HepG2 (cell line): ENCODE measurements around the gene WASHC4. TPM values are rescaled to one million over a fixed set of nuclear protein-coding genes. Genes with fewer than 3 reads are reported as not detected.

Experiments used
- ATAD3A ChIP-seq: sonication (generic); formaldehyde crosslinking; IDR thresholded peaks from 2 replicates; pipeline ENCODE4 v1.4.0; 2020; ENCODE audit warnings: missing genetic modification reagents
- CCAR2 ChIP-seq: fragments of 200-400 bp; formaldehyde crosslinking; optimal IDR thresholded peaks from 2 replicates; pipeline ENCODE3; 2018; ENCODE audit warnings: low read depth, mild to moderate bottlenecking, low read length, moderate library complexity
- CCDC6 ChIP-seq: sonication (generic); formaldehyde crosslinking; IDR thresholded peaks from 2 replicates; pipeline ENCODE4 v1.8.1; 2022; ENCODE audit warnings: mild to moderate bottlenecking, missing genetic modification reagents, moderate library complexity
- MTA3 ChIP-seq: sonication (generic); formaldehyde crosslinking; IDR thresholded peaks from 2 replicates; pipeline ENCODE4 v1.4.0; 2020; ENCODE audit warnings: missing genetic modification reagents
- NFYC ChIP-seq: IDR thresholded peaks from 2 replicates; pipeline ENCODE4 v1.6.1; 2016; ENCODE audit warnings: missing genetic modification reagents, missing compliant biosample characterization
- NR2C2 ChIP-seq: sonication (generic); formaldehyde crosslinking; IDR thresholded peaks from 2 replicates; pipeline ENCODE4 v1.4.0; 2020; ENCODE audit warnings: missing genetic modification reagents, mild to moderate bottlenecking, moderate library complexity, borderline replicate concordance
- PAX8 ChIP-seq: sonication (generic); formaldehyde crosslinking; IDR thresholded peaks from 2 replicates; pipeline ENCODE4 v1.8.0; 2022; ENCODE audit warnings: mild to moderate bottlenecking, missing genetic modification reagents, borderline replicate concordance
- PCBP1 ChIP-seq: fragments of 200-400 bp; formaldehyde crosslinking; IDR thresholded peaks from 2 replicates; pipeline ENCODE4 v1.6.1; 2017; ENCODE audit warnings: mild to moderate bottlenecking, low read depth, low read length, borderline replicate concordance
- TOE1 ChIP-seq: sonication (generic); formaldehyde crosslinking; IDR thresholded peaks from 2 replicates; pipeline ENCODE4 v1.4.0; 2020; ENCODE audit warnings: mild to moderate bottlenecking, missing genetic modification reagents
- ZNF263 ChIP-seq: sonication (generic); formaldehyde crosslinking; IDR thresholded peaks from 2 replicates; pipeline ENCODE4 v1.4.0; 2020; ENCODE audit warnings: missing genetic modification reagents
- ZNF337 ChIP-seq: sonication (generic); formaldehyde crosslinking; IDR thresholded peaks from 2 replicates; pipeline ENCODE4 v1.5.1; 2020; ENCODE audit warnings: missing genetic modification reagents, low read depth, mild to moderate bottlenecking, borderline replicate concordance
- ZNF407 ChIP-seq: sonication (generic); formaldehyde crosslinking; IDR thresholded peaks from one replicate; pipeline ENCODE4 v1.5.1; 2020; ENCODE audit warnings: mild to moderate bottlenecking, missing genetic modification reagents; ENCODE audit errors: not compliant biosample characterization
- ZNF569 ChIP-seq: sonication (generic); formaldehyde crosslinking; IDR thresholded peaks from 2 replicates; pipeline ENCODE4 v1.5.0; 2020; ENCODE audit warnings: mild to moderate bottlenecking, missing genetic modification reagents, moderate library complexity, borderline replicate concordance
- ZNF615 ChIP-seq: sonication (generic); formaldehyde crosslinking; IDR thresholded peaks from 2 replicates; pipeline ENCODE4 v1.5.0; 2020; ENCODE audit warnings: mild to moderate bottlenecking, missing genetic modification reagents, borderline replicate concordance
- ZNF704 ChIP-seq: sonication (generic); formaldehyde crosslinking; IDR thresholded peaks from 2 replicates; pipeline ENCODE4 v1.8.1; 2023; ENCODE audit warnings: mild to moderate bottlenecking, inconsistent platforms, moderate library complexity, missing genetic modification reagents, borderline replicate concordance
- ZSCAN12 ChIP-seq: sonication (generic); formaldehyde crosslinking; IDR thresholded peaks from 2 replicates; pipeline ENCODE4 v1.9.0; 2021; ENCODE audit warnings: mild to moderate bottlenecking, missing genetic modification reagents
- polyA plus RNA-seq, 8 experiments: library from polyadenylated mRNA; depleted of rRNA in 3 of 8; stranded (reverse) in 7 of 8; unstranded in 1 of 8; fragments of >200 nt; fragmentation: Illumina TruSeq in 4 of 8; extraction: Trizol in 4 of 8; gene quantifications; 2 replicates each; pipeline versions ENCODE4 v1.2.1 to v1.2.3, GENCODE V29; 2011 to 2016; ENCODE audit warnings: low read depth in 4 of 8, missing spikeins in 1 of 8, mixed read lengths in 1 of 8; ENCODE audit not compliant: insufficient read depth in 1 of 8
- total RNA-seq, 5 experiments: library from RNA; depleted of rRNA; stranded (reverse); fragments of >200 nt; fragmentation: Illumina TruSeq; extraction: Trizol; gene quantifications; 2 replicates each; pipeline ENCODE4 v1.2.3, GENCODE V29; 2016; ENCODE audit warnings: low read depth in 1 of 5
- TF ChIP-seq, protein P1 (sequence below): sonication (generic); formaldehyde crosslinking; conservative IDR thresholded peaks from 2 replicates; pipeline ENCODE4 v1.8.0; 2022; ENCODE audit warnings: low read depth, missing genetic modification reagents

WASHC4 gene
- total and polyA plus RNA-seq, 2 of the 13 experiments (the other 11 are each of a cell fraction or from before 2014, with no cell fraction given) = 21.0 to 36.3 TPM

- TF ChIP-seq TOE1 (CRISPR knock-in tag) = no peak; the same call in 1 of the 2 replicates
- 0 out of 2 replicates have a peak, but pooled peaks have one; percentile 33 for TF ChIP-seq ZNF569
- peak; percentile 44; the same call in 1 of the 2 replicates for TF ChIP-seq PAX8 (CRISPR knock-in tag)
- 0 out of 2 replicates have a peak, but pooled peaks have one; percentile 64 for TF ChIP-seq ZNF615 (CRISPR knock-in tag)
- TF ChIP-seq, protein P1, sequence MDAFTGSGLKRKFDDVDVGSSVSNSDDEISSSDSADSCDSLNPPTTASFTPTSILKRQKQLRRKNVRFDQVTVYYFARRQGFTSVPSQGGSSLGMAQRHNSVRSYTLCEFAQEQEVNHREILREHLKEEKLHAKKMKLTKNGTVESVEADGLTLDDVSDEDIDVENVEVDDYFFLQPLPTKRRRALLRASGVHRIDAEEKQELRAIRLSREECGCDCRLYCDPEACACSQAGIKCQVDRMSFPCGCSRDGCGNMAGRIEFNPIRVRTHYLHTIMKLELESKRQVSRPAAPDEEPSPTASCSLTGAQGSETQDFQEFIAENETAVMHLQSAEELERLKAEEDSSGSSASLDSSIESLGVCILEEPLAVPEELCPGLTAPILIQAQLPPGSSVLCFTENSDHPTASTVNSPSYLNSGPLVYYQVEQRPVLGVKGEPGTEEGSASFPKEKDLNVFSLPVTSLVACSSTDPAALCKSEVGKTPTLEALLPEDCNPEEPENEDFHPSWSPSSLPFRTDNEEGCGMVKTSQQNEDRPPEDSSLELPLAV (CRISPR knock-in tag) = no peak
- peak; percentile 31; the same call in 1 of the 2 replicates for TF ChIP-seq ZNF337 (CRISPR knock-in tag)
- no peak for TF ChIP-seq ZNF263
- TF ChIP-seq ZNF704 = peak; percentile 90; the same call in 1 of the 2 replicates
- no peak for TF ChIP-seq MTA3 (CRISPR knock-in tag)
- TF ChIP-seq CCAR2 = no peak
- TF ChIP-seq PCBP1 = peak; percentile 42; the same call in 1 of the 2 replicates
- no peak for TF ChIP-seq ZSCAN12 (CRISPR knock-in tag)
- TF ChIP-seq ZNF407 (CRISPR knock-in tag) = peak; percentile 71
- no peak; the same call in 1 of the 2 replicates for TF ChIP-seq NFYC (CRISPR knock-in tag)
- TF ChIP-seq CCDC6 (CRISPR knock-in tag) = peak; percentile 91; the same call in 1 of the 2 replicates
- TF ChIP-seq NR2C2 (CRISPR knock-in tag) = peak; percentile 86
- TF ChIP-seq ATAD3A = no peak
These were observed at the start of gene WASHC4 (continued) for GRCh38 chr12:105107494-105108371.
